HG03135 (cell line): Measurements from ENCODE around the gene TSC22D2.
"Not testable (repeated sequence)": the region's sequence is repeated elsewhere in the genome, so short reads cannot be mapped to it uniquely, and the experiment has no call there.

Source experiments
- ATAC-seq: cut with Tn5 transposase; IDR thresholded peaks from one replicate; pipeline ENCODE4 v1.9.1; 2021; ENCODE audit warnings: mild to moderate bottlenecking, moderate library complexity; ENCODE audit not compliant: unreplicated experiment

Gene TSC22D2

DNA sequence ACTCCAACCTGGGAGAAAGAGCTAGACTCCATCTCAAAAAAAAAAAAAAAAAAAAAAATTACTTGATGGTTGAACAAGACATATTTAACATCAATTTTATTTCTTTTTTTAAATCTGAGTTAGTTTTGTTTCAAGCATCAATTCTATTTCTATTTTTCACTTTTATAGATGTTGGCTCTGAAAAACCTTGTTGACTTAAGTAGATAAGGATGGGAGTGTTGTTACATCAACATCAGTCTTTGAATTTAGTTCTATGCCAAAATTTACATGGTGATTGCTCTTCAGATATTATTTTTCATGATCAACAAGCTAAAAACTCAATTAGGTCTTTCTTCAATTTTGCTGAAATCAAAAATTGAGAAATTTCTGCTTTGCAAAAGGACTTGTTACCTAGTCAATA lies 71.3 kb downstream of the TSC22D2 start:
- no peak for ATAC-seq

DNA sequence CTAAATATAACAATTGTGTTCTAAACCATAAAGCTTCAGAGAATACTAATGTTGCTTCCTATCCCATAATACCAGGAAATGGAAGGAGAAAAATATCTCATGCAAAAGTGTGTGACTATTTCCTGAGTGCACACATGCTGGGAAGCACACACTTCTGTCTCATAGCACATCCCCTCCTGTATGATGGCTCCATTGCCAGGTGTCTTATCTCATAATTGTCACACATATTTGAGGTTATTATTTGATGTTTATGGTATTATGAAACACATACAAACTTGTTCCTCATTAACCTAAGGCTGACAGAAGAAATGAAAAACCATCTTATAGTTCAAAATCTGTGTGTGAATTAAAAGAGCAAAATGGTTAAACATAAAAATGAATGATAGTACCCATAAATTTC lies 72.8 kb downstream of the TSC22D2 start:
- no peak for ATAC-seq

DNA sequence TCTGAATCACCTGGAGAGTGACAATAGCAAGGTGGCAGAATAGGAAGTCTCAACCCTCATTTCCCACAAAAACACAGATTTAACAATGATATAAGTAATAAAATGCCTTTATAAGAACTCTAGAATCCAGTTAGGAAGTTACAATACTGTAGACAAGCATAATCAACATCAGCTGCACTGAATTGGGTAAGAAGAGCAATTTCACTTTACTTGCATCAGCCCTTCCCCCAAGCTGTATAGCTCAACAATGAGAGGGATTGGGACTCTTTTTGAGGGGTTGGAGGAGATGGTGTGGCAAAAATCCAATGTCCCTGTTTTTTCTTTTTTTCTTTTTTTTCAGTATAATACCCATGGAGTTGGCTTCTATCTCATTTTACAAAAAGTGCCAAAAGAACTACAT lies 75.1 kb downstream of the TSC22D2 start:
- ATAC-seq, result no peak

DNA sequence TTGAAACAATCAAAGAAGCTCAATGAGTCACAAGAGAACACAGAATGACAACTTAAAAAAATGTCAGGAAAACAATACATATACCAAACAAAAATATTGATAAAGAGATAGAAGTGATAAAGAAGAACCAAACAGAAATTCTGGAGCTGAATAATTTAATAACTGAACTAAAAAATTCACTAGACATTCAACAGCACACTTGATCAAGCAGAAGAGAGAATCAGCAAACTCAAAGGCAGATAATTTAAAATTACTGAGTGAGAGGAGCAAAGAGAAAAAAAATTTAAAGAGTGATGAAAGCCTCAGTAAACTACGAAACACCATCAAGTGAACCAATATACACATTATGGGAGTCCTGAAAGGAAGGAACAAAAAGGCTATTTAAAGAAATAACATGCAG lies 76.3 kb downstream of the TSC22D2 start:
- ATAC-seq, result no peak

DNA sequence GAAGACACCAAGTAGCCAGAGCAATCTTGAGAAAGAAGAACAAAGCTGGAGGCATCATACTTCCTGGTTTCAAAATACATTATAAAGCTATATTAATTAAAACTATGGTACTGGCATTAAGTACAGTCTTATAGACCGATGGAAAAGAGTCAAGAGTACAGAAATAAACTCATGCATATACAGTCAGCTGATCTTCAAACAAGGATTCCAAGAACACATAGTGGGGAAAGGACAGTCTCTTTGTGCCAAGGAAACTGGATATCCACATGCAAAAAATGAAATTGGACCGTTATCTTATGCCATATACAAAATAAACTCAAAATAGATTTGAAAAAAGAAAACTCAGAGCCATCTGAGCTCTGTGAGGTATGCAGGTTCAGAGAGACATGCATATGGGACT lies 80.8 kb downstream of the TSC22D2 start:
- ATAC-seq, result no peak

DNA sequence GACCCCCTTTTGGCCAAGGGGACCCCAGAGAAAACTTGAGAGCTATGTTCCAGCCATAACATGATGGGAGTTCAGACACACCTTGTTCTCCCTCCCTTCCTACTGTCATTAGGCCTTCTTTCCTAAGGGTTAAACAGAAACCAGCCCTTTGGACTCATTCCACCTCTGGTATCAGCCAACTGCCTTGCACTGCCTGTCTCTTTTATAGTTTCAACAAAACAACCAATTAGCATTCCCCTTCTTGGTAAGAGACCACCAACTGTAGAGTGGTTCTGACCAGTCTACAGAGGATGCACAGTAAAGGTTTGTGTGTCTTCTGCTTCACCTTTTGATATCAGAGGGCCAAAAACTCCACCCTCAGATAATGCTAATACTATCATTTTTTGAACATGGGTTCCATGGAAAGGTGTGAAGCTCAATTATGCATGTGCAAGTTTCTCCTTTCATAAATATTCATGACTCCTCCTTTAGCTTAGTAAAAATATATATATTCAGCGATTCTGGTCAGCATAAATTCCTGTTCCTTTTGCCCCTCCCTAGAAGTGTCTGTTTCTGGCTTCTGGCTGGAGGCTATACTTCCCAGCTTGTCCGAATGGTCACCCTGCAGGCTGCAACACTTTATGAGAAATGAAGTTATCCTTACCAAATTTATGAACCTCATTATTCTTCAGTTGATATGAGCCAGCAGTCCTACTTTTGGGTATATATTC lies 82.3 kb downstream of the TSC22D2 start:
- ATAC-seq, result no peak

DNA sequence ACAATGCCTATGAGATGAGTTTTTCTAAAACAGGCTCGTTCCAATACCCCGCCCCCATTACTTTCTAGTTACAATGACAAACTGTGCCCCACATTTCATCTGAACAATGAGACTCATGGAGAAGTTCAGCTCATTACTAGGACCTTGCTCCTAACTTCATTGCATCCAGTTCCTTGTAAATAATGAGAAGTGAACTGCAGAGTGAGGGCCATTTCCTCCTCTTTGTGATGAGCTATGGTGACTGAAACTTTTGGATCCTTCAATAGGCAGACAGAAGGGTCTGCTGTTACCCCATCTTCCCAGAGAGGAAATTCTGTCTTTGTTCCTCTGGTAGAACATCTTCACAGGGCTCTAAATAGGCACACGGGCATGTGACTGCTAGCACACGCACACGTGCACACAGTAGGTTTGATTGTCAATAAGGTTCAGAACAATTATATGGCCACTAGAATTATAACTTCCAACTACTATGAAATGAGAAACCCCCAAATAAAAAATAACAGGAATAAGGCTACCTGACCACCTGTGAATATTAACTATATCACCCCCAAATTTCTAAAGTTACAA lies 86.4 kb downstream of the TSC22D2 start:
- ATAC-seq, result no peak

DNA sequence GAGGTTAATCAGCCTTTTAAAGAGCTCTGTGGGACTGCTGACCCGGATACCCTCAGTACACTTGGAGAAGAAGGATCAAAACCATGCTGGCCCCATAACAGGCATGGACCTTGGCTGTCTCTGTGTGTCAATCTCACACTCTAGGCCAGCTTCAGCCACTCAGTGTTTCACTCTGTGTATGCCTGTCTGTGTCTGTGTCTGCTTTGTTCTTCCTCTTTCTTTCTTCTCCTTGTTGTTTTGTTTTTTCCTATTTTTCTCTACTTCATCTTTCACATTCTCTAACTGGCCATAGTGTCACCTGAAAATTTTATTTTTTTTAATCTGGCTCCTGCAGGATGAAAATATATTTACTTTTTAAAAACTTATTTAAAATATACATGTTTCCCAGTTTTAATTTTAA lies 87.1 kb downstream of the TSC22D2 start:
- no peak for ATAC-seq

DNA sequence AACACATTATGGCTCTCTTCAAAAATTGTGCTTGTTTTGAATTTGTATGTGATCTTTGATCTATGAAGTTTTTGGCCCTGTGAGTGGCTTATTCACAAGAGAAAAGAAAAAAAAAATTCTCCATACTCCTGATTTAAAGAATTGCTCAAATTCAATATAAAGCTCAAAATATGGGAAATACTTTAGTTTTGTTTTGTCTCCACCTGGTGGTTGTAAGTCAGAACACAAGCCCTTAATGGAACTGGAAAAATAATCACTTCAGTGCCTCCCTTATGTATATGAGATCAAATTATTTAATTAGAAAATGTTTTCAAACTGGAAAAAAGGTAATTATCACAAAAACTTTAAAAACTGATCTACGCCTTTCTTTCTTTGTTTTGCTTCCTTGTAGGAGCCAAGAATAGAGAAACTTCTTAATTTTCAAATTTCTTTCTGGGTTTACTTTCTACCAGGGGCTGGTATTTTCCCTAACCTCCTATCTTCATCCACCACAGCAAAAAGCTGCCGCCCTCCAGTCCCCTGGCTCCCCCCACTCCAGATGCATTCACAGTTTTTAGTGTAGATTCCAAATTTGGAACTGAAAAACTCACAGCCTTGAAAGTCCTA lies 87.6 kb downstream of the TSC22D2 start:
- ATAC-seq, result no peak

DNA sequence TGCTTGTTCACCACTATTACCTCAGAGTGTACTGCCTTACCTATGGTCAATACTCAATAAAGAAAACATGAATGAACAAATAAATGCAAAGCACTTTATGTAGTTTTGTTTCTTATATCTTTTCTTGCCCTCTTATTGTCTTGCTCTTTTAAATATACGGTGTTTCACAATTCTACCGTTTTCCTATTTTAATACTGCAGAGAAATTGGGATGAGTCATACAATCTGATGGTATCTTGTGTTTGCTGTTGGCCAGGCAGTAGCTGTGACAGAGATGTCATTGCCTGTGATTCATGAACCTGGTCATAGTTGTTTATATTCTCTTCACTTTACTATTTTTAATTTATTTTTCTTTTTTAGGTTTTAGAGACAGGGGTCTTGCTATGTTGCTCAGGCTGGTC lies 89.9 kb downstream of the TSC22D2 start:
- ATAC-seq, result no peak

DNA sequence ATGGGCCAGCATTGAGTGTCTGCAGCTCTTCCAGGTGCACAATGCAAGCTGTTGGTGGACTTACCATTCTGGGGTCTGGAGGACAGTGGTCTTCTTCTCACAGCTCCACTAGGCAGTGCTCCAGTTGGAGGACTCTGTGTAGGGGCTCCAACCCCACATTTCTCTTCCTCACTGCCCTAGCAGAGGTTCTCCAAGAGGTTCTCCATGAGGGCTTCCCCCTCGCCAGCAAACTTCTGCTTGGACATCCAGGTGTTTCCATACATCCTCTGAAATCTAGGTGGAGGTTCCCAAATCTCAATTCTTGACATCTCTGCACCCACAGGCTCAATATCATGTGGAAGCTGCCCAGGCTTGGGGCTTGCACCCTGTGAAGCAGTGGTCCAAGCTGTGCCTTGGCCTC lies 92.9 kb downstream of the TSC22D2 start:
- not testable (repeated sequence) for ATAC-seq

DNA sequence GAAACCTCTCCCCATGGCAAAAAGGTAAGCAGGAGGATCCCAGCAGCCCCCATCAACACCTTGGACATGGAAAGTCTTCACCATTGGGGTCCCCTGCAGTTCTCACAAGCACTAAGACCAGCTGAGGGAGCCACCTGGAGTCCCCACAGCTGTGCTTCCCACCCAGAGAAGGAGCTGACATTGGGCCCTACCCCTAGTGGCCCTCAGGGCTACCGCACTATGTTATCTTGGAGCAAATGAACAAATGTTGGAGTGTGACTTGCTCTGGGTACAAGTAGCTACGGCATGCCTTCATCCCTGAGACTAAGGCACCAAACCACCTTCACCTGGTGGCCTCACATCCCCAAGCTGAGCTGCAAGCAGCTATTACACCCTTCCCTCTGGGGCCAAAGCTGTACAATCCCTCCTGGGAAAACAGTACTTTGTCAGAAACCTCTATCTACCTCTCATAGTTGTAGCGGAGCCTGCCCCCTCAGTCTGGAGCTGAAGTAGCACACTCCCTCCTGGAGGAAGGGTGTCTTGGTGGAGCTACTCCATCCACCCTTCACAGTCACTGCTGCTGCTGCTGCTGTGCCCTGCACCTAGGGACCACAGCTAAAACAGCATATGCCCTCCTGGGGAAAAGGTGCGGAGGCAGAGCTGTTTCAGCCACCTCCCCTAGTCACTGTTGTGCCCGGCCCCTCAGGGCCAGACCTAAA lies 95.5 kb downstream of the TSC22D2 start:
- no peak for ATAC-seq

DNA sequence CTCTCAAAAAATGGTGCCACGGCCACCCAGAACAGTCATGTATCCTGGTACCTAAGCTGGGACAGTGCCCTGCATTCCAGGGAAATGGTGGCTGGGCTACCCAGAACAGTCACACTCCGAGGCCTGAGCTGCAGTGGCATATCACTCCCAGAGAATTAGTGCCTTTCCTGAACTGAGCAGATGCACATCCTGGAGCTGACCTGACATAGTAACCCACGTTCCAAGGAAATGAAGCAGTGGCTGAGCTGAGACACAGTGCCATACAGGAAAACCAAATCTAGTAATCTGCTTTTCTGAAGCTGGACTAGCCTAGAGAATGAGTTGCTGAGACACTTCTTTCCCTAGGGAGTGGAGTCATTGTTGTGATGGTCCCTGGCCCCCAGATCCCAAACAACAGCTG lies 96.4 kb downstream of the TSC22D2 start:
- no peak for ATAC-seq

DNA sequence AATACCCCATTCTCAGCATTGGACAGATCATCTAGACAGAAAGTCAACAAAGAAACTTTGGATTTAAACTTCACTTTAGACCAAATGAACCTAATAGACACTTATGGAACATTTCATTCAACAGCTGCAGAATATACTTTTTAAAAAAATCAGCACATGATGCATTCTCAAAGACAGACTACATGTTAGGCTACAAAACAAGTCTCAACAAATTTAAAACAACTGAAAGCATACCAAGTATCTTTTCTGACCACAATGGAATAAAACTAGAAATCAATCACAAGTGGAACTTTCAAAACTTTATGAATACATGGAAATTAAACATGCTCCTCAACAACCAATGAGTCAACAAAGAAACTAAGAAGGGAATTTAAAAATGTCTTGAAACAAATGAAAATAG lies 100.3 kb downstream of the TSC22D2 start:
- ATAC-seq, result no peak

DNA sequence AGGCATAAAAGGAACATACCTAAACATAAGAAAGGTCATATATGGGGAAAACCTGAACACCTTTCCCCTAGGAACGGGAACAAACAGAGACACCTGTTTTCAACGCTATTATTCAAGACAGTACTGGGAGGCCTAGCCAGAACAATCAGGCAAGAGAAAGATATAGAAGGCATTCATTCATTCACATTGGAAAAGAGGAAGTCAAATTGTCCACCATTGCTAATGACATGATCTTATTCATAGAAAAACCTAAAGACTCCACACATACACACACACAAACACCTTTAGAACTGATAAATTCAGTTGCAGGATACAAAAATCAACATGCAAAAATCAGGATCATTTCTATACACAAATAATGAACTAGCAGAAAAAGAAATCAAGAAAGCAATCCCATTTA lies 101.7 kb downstream of the TSC22D2 start:
- ATAC-seq, result no peak

DNA sequence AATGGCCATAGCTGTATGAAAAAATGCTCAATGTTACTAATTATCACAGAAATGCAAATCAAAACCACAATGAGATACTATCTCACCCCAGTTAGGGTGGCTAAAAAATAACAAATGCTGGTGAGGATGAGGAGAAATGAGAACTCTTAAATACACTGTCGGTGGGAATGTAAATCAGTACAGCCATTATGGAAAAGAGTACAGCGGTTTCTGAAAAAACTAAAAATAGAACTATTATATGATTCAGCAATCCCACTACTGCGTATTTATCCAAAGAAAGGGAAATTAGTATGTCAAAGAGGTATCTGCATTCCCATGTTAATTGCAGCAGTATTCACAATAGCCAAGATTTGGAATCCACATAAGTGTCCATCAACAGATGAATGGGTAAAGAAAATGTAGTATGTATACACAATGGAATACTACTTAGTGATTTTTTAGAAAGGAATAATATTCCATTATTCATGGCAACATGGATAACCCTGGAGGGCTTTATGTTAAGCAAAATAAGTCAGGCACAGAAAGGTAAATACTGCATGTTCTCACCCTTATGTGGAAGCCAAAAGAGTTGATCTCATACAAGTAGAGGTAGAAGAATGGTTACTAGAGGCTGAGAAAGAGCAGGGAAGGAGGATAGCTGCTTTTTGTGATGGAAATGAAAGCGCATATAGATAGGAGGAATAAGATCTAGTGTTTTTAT lies 103.2 kb downstream of the TSC22D2 start:
- no peak for ATAC-seq

DNA sequence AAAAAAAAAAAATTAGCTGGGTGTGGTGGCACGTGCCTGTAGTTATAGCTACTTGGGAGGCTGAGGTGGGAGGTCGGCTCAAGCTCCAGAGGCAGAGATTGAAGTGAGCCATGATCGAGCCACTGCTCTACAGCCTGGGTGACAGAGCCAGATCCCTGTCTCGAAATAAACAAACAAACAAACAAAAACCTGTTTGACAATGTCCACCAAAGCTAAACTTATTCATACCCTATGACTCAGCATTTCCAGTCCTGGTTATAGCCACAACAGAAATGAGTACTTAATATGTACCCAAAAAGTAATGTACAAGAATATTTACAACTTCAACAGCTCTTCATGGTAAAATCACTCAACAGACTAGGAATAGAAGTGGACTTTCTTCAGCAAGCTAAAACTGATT lies 107.1 kb downstream of the TSC22D2 start:
- no peak for ATAC-seq
